Stimulated activated effector memory CD8-positive, alpha-beta T cell treated with anti-CD3 and anti-CD28 coated beads, Interleukin-12 subunit alpha, Interleukin-12 subunit beta, amount 100 ng/mL, for 72 hours (primary cell): ENCODE measurements around the gene PCGF1.
A peak's percentile ranks its signal among the peaks of the same experiment; 100 is the strongest.

Experiments
- ATAC-seq: fragments of 150-1000 bp; cut with Tn5 transposase; 2 replicates; pipeline ENCODE4 v1.10.0; 2021
- DNase-seq, 2 donors: peaks; one replicate each; pipeline ENCODE4 v3.0.0; 2021 to 2022; ENCODE audit warnings: low spot score in 2 of 2
- H3K27ac Mint-ChIP-seq: one replicate; pipeline ENCODE4 v1.8.0; 2022; ENCODE audit warnings: mild to moderate bottlenecking, mixed read lengths
- H3K36me3 Mint-ChIP-seq: one replicate; pipeline ENCODE4 v1.8.0; 2022; ENCODE audit warnings: mild to moderate bottlenecking, mixed read lengths
- H3K4me1 Mint-ChIP-seq: one replicate; pipeline ENCODE4 v1.8.0; 2022; ENCODE audit warnings: mixed read lengths
- H3K4me3 Mint-ChIP-seq: one replicate; pipeline ENCODE4 v1.8.0; 2022; ENCODE audit warnings: mild to moderate bottlenecking, mixed read lengths
- H3K9me3 Mint-ChIP-seq: one replicate; pipeline ENCODE4 v1.8.0; 2022; ENCODE audit warnings: mixed read lengths

PCGF1 gene

GRCh38 chr2:74548285-74548899 is 40.9 kb upstream of the PCGF1 start:
- Mint-ChIP-seq H3K27ac (no peak overlapping the region), H3K36me3 (peaks cover under 1% of the 10 kb centered on the region), H3K4me3 (peak overlapping the region; percentile 65), H3K4me1 (peaks cover 23% of the 10 kb centered on the region), H3K9me3 (no peaks in the 10 kb centered on the region)
- DNase-seq (no peak), ATAC-seq (no peak)

- H3K36me3 Mint-ChIP-seq: no peaks in the 10 kb centered on the region
- no peak for ATAC-seq
- H3K4me1 Mint-ChIP-seq: peaks cover 13% of the 10 kb centered on the region
- no peak for DNase-seq
- H3K27ac Mint-ChIP-seq: peak overlapping the region; percentile 8
- H3K4me3 Mint-ChIP-seq: no peak overlapping the region
- no peaks in the 10 kb centered on the region for H3K9me3 Mint-ChIP-seq
Observed at GRCh38 chr2:74546004-74546403, 38.5 kb upstream of the PCGF1 start.

GRCh38 chr2:74544634-74545033 is 37.1 kb upstream of the PCGF1 start:
- peaks cover 8% of the 10 kb centered on the region for H3K4me1 Mint-ChIP-seq
- H3K36me3 Mint-ChIP-seq: no peaks in the 10 kb centered on the region
- DNase-seq: no peak
- no peaks in the 10 kb centered on the region for H3K9me3 Mint-ChIP-seq
- no peak for ATAC-seq
- H3K27ac Mint-ChIP-seq: no peak overlapping the region
- no peak overlapping the region for H3K4me3 Mint-ChIP-seq

GRCh38 chr2:74542978-74543377 is 35.5 kb upstream of the PCGF1 start:
- no peak for DNase-seq
- ATAC-seq: no peak
- no peaks in the 10 kb centered on the region for H3K9me3 Mint-ChIP-seq
- H3K4me3 Mint-ChIP-seq: no peak overlapping the region
- no peak overlapping the region for H3K27ac Mint-ChIP-seq
- H3K36me3 Mint-ChIP-seq: no peaks in the 10 kb centered on the region
- peaks cover under 1% of the 10 kb centered on the region for H3K4me1 Mint-ChIP-seq

GRCh38 chr2:74540291-74540690 is 32.8 kb upstream of the PCGF1 start:
- Mint-ChIP-seq H3K36me3 (no peaks in the 10 kb centered on the region), H3K4me3 (no peak overlapping the region), H3K4me1 (no peaks in the 10 kb centered on the region), H3K27ac (no peak overlapping the region), H3K9me3 (no peaks in the 10 kb centered on the region)
- no peak for DNase-seq
- no peak for ATAC-seq

- no peaks in the 10 kb centered on the region for H3K36me3 Mint-ChIP-seq
- H3K4me1 Mint-ChIP-seq: no peaks in the 10 kb centered on the region
- no peak for ATAC-seq
- no peak overlapping the region for H3K27ac Mint-ChIP-seq
- no peaks in the 10 kb centered on the region for H3K9me3 Mint-ChIP-seq
- no peak overlapping the region for H3K4me3 Mint-ChIP-seq
- DNase-seq: no peak
Observed at GRCh38 chr2:74538881-74539339, 31.4 kb upstream of the PCGF1 start.

- no peaks in the 10 kb centered on the region for H3K9me3 Mint-ChIP-seq
- ATAC-seq (no peak), DNase-seq (no peak)
- H3K27ac Mint-ChIP-seq: no peak overlapping the region
- H3K4me1 Mint-ChIP-seq: peaks cover 4% of the 10 kb centered on the region
- peaks cover 18% of the 10 kb centered on the region for H3K36me3 Mint-ChIP-seq
- H3K4me3 Mint-ChIP-seq: no peak overlapping the region
Observed at GRCh38 chr2:74537140-74537539, 29.6 kb upstream of the PCGF1 start.

GRCh38 chr2:74536166-74536950 is 28.9 kb upstream of the PCGF1 start:
- Mint-ChIP-seq H3K27ac (no peak overlapping the region), H3K4me3 (no peak overlapping the region), H3K36me3 (peaks cover 25% of the 10 kb centered on the region), H3K4me1 (peaks cover 12% of the 10 kb centered on the region), H3K9me3 (no peaks in the 10 kb centered on the region)
- ATAC-seq: no peak
- no peak for DNase-seq

GRCh38 chr2:74535440-74535965 is 28.0 kb upstream of the PCGF1 start:
- Mint-ChIP-seq H3K36me3 (peaks cover 34% of the 10 kb centered on the region), H3K27ac (no peak overlapping the region), H3K9me3 (no peaks in the 10 kb centered on the region)

GRCh38 chr2:74534411-74534810 is 26.9 kb upstream of the PCGF1 start:
- peaks cover 42% of the 10 kb centered on the region for H3K36me3 Mint-ChIP-seq
- no peak overlapping the region for H3K4me3 Mint-ChIP-seq
- DNase-seq: no peak
- H3K4me1 Mint-ChIP-seq: peaks cover 20% of the 10 kb centered on the region
- no peak overlapping the region for H3K27ac Mint-ChIP-seq
- no peak for ATAC-seq
- H3K9me3 Mint-ChIP-seq: no peaks in the 10 kb centered on the region

More at GRCh38 chr2:74535440-74535965, 28.0 kb upstream of the PCGF1 start:
- Mint-ChIP-seq H3K4me3 (no peak overlapping the region), H3K4me1 (peaks cover 20% of the 10 kb centered on the region)
- DNase-seq: no peak
- ATAC-seq: no peak

- Mint-ChIP-seq H3K4me3 (no peak overlapping the region), H3K27ac (no peak overlapping the region), H3K4me1 (peaks cover 26% of the 10 kb centered on the region), H3K36me3 (peaks cover 51% of the 10 kb centered on the region), H3K9me3 (no peaks in the 10 kb centered on the region)
- no peak for DNase-seq
- no peak for ATAC-seq
Observed at GRCh38 chr2:74533464-74533863, 26.0 kb upstream of the PCGF1 start.

- H3K36me3 Mint-ChIP-seq: peaks cover 64% of the 10 kb centered on the region
- H3K27ac Mint-ChIP-seq: peak overlapping the region; percentile 32
- peak overlapping the region; percentile 98 for H3K4me3 Mint-ChIP-seq
- ATAC-seq (no peak), DNase-seq (no peak)
- H3K4me1 Mint-ChIP-seq: peaks cover 38% of the 10 kb centered on the region
- no peaks in the 10 kb centered on the region for H3K9me3 Mint-ChIP-seq
Observed at GRCh38 chr2:74532222-74532621, 24.7 kb upstream of the PCGF1 start.

- Mint-ChIP-seq H3K4me3 (peak overlapping the region; percentile 98), H3K4me1 (peaks cover 42% of the 10 kb centered on the region), H3K9me3 (no peaks in the 10 kb centered on the region), H3K36me3 (peaks cover 69% of the 10 kb centered on the region), H3K27ac (peak overlapping the region; percentile 96)
- ATAC-seq (no peak), DNase-seq (no peak)
Observed at GRCh38 chr2:74531666-74532065, 24.2 kb upstream of the PCGF1 start.

- Mint-ChIP-seq H3K36me3 (peaks cover 79% of the 10 kb centered on the region), H3K4me3 (peak overlapping the region; percentile 98), H3K27ac (peak overlapping the region; percentile 96), H3K9me3 (no peaks in the 10 kb centered on the region), H3K4me1 (peaks cover 48% of the 10 kb centered on the region)
- DNase-seq (peak; percentile 40 to 82), ATAC-seq (peak; percentile 55)
Observed at GRCh38 chr2:74530239-74531187, 23.0 kb upstream of the PCGF1 start.
